T-cell (primary cell): ENCODE results near the gene TPR. TPM values are rescaled to one million over a fixed set of nuclear protein-coding genes. Genes with fewer than 3 reads are reported as not detected.
A peak's percentile ranks its signal among the peaks of the same experiment; 100 is the strongest.

Experiments
- ATAC-seq, 4 experiments: fragments of 200-7000 bp in 3 of 4; fragments of 150-1000 bp in 1 of 4; cut with Tn5 transposase; replicated peaks in 1 of 4; 1 replicate in 3 of 4; 2 replicates in 1 of 4; pipeline ENCODE4 v1.10.0; 2021; ENCODE audit warnings: moderate library complexity in 3 of 4, mild to moderate bottlenecking in 2 of 4, moderate number of reproducible peaks in 1 of 4
- CTCF ChIA-PET, 2 donors: fragments of 300-600 bp; sonication (Branson Sonifier 250); formaldehyde crosslinking; loops; one replicate each; lab custom pipeline; 2022; ENCODE audit warnings: antibody characterized with exemption in 2 of 2; lab: Charles Lee
- POLR2A ChIA-PET, 2 donors: fragments of 300-600 bp; sonication (Branson Sonifier 250); formaldehyde crosslinking; loops; one replicate each; lab custom pipeline; 2022; ENCODE audit warnings: antibody characterized with exemption in 2 of 2; lab: Charles Lee
- DNase-seq, 35 experiments: peaks; one replicate each; pipeline versions ENCODE4 v3.0.0 to v3.0.0-alpha.2; 2013 to 2023
- H3K27ac ChIP-seq: one replicate; pipeline ENCODE4 v1.5.1; 2013; ENCODE audit warnings: low read length
- H3K27me3 ChIP-seq, 2 experiments: replicated peaks in 1 of 2; 1 replicate in 1 of 2; 2 replicates in 1 of 2; pipeline versions ENCODE4 v1.6.1 to v1.7.0; 2013; ENCODE audit warnings: low read length in 1 of 2, mixed read lengths in 1 of 2; ENCODE audit not compliant: control insufficient read depth in 2 of 2, insufficient read depth in 2 of 2; ENCODE audit errors: extremely low read depth in 1 of 2
- H3K36me3 ChIP-seq, 2 donors: 1 replicate in 1 of 2; 2 replicates in 1 of 2; pipeline versions ENCODE4 v1.6.1 to v1.7.0; 2013; ENCODE audit warnings: low read length in 1 of 2; ENCODE audit not compliant: control insufficient read depth in 2 of 2, insufficient read depth in 1 of 2; ENCODE audit errors: extremely low read depth in 1 of 2
- H3K4me1 ChIP-seq, 2 experiments: 1 replicate in 1 of 2; 2 replicates in 1 of 2; pipeline versions ENCODE4 v1.6.1 to v1.7.0; 2013; ENCODE audit warnings: low read length in 2 of 2, mixed read lengths in 1 of 2; ENCODE audit not compliant: insufficient read depth in 2 of 2, control insufficient read depth in 1 of 2; ENCODE audit errors: extremely low read depth in 1 of 2
- H3K4me3 ChIP-seq, 2 donors: 1 replicate in 1 of 2; 2 replicates in 1 of 2; pipeline versions ENCODE4 v1.5.1 to v1.7.0; 2013; ENCODE audit warnings: mild to moderate bottlenecking in 2 of 2, low read length in 1 of 2, moderate library complexity in 1 of 2; ENCODE audit not compliant: control insufficient read depth in 1 of 2; ENCODE audit errors: extremely low read depth in 1 of 2
- H3K9me3 ChIP-seq: 2 replicates; pipeline ENCODE4 v1.7.0; 2013
- H3K27ac Mint-ChIP-seq, 2 donors: one replicate each; pipeline ENCODE4 v1.8.0; 2020 to 2021; ENCODE audit warnings: mild to moderate bottlenecking in 2 of 2, mixed read lengths in 2 of 2
- H3K27me3 Mint-ChIP-seq, 2 donors: one replicate each; pipeline ENCODE4 v1.8.0; 2021 to 2022; ENCODE audit warnings: mixed read lengths in 2 of 2
- H3K36me3 Mint-ChIP-seq: one replicate; pipeline ENCODE4 v1.8.0; 2021; ENCODE audit warnings: mixed read lengths
- H3K4me1 Mint-ChIP-seq, 3 donors: one replicate each; pipeline ENCODE4 v1.8.0; 2020 to 2022; ENCODE audit warnings: mixed read lengths in 3 of 3, mild to moderate bottlenecking in 1 of 3
- H3K4me3 Mint-ChIP-seq, 3 donors: one replicate each; pipeline ENCODE4 v1.8.0; 2020 to 2022; ENCODE audit warnings: mild to moderate bottlenecking in 3 of 3, mixed read lengths in 3 of 3, moderate library complexity in 3 of 3
- H3K9me3 Mint-ChIP-seq, 3 donors: one replicate each; pipeline ENCODE4 v1.8.0; 2020 to 2022; ENCODE audit warnings: mixed read lengths in 3 of 3
- WGBS: methylation state at CpG from one replicate; pipeline ENCODE4 v1.1.5; 2013; ENCODE audit warnings: missing lambda C conversion rate; ENCODE audit not compliant: insufficient coverage; 5-methylcytosine and 5-hydroxymethylcytosine counted together
- total RNA-seq, 35 experiments: library from RNA in 6 of 35; stranded (reverse) in 6 of 35; fragments of 120-200 nt in 1 of 35; gene quantifications; one replicate each; pipeline versions ENCODE4 v1.2.1 to v1.2.4 and lab custom pipeline; 2013 to 2026

The TPR gene
- total RNA-seq, 5 donors from 2014 or later (not counting 1 experiment from before 2014, with no cell fraction given): 128 to 144 (median 137) TPM

GRCh38 chr1:186275822-186276221 lies 99.2 kb downstream of the TPR start:
- Histone ChIP-seq H3K4me3 (no peak overlapping the region), H3K36me3 (no peaks in the 10 kb centered on the region), H3K27ac (no peak overlapping the region), H3K4me1 (peaks cover 0 to 2% of the 10 kb centered on the region in 2 experiments), H3K27me3 (no peaks in the 10 kb centered on the region), H3K9me3 (no peaks in the 10 kb centered on the region)
- CTCF ChIA-PET: interaction anchor here in 1 of 2 donors (0.5 to 1.3 kb wide), 3 partner anchors 46 to 335 kb away, joined by 3 to 6 read pairs (median 3); no protein-coding TSS in a partner anchor
- Mint-ChIP-seq H3K36me3 (no peaks in the 10 kb centered on the region), H3K4me1 (peaks cover 5 to 17% (median 12%) of the 10 kb centered on the region in 3 donors), H3K27ac (no peak overlapping the region), H3K9me3 (no peaks in the 10 kb centered on the region), H3K27me3 (no peaks in the 10 kb centered on the region), H3K4me3 (no peak overlapping the region)
- ATAC-seq (no peak), DNase-seq (no peak)
- WGBS: 100% methylated on average over 1 of the region's 2 CpGs
- POLR2A ChIA-PET: no interaction called here

DNA sequence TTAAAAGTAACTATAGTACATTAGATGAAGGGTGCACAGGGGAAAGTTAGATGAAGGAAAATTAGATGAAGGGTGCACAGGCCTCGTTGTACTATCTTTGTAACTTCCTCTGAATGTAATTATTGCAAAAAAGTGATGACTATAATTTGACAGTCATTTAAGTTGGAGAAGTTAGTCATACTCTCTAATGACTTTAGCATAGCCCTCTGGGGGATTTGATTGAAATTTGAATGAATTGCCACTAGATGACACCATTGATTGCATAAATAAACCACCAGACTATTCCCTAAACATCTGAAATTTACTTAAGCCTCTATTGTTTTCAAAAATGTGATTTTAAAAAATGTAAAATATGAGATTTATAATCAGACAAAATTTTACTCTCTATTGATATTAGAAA lies 102.6 kb downstream of the TPR start:
- Mint-ChIP-seq H3K4me3 (no peak overlapping the region), H3K9me3 (no peaks in the 10 kb centered on the region), H3K4me1 (peaks cover 5 to 17% (median 12%) of the 10 kb centered on the region in 3 donors), H3K27ac (no peak overlapping the region), H3K27me3 (peaks cover 0 to 3% of the 10 kb centered on the region in 2 donors), H3K36me3 (no peaks in the 10 kb centered on the region)
- Histone ChIP-seq H3K27me3 (no peaks in the 10 kb centered on the region), H3K36me3 (no peaks in the 10 kb centered on the region), H3K27ac (no peak overlapping the region), H3K4me1 (peaks cover 0 to 2% of the 10 kb centered on the region in 2 experiments), H3K4me3 (no peak overlapping the region), H3K9me3 (no peaks in the 10 kb centered on the region)
- POLR2A ChIA-PET: no interaction called here
- ATAC-seq (peak; percentile 44 to 64 (median 56)), DNase-seq (peak in 1 of 35 experiments; percentile 43)
- no CpG with 5 or more reads among the region's 1 CpG for WGBS
- CTCF ChIA-PET: no interaction called here

DNA sequence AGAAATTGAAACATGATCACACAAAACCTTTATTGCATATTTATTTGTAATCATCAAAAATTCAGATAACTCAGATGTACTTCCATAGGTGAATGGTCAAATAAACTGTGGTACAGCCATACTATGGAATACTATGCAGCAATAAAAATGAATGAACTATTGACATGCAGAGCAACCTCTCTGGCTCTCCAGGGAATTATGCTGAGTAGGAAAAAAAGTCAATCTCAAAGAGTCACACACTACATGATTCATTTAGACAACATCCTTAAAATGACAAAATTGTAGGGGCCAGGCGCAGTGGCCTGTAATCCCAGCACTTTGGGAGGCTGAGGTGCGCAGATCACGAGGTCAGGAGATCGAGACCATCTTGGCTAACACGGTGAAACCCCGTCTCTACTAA lies 104.0 kb downstream of the TPR start:
- no peak overlapping the region for H3K27ac Mint-ChIP-seq
- peaks cover 2 to 4% of the 10 kb centered on the region in 2 donors for H3K27me3 Mint-ChIP-seq
- H3K4me3 ChIP-seq: no peak overlapping the region
- H3K36me3 ChIP-seq: no peaks in the 10 kb centered on the region
- H3K4me1 Mint-ChIP-seq: peaks cover 5 to 17% (median 12%) of the 10 kb centered on the region in 3 donors
- no peak overlapping the region for H3K4me3 Mint-ChIP-seq
- no peaks in the 10 kb centered on the region for H3K9me3 Mint-ChIP-seq
- ATAC-seq (no peak), DNase-seq (no peak)
- no CpG with 5 or more reads among the region's 6 CpGs for WGBS
- ChIA-PET POLR2A (no interaction called here), CTCF (no interaction called here)
- H3K36me3 Mint-ChIP-seq: no peaks in the 10 kb centered on the region
- H3K27me3 ChIP-seq: no peaks in the 10 kb centered on the region
- peaks cover 0 to 2% of the 10 kb centered on the region in 2 experiments for H3K4me1 ChIP-seq
- no peak overlapping the region for H3K27ac ChIP-seq
- H3K9me3 ChIP-seq: no peaks in the 10 kb centered on the region

Other genes with a start within 250 kb of the TPR start
- gene PRG4, start 79.0 kb downstream of the TPR start, total RNA-seq: under 1 TPM; 0.09 to 0.53 (median 0.35) TPM
- 10 to 100 TPM; 13.2 to 22.2 (median 14.4) TPM for gene ODR4, start 585 bp upstream of the TPR start, total RNA-seq
- not detected for gene PDC, start 85.9 kb upstream of the TPR start, total RNA-seq